Measurements from ENCODE around the gene PUDP.
"Not testable (repeated sequence)": the region's sequence is repeated elsewhere in the genome, so short reads cannot be mapped to it uniquely, and the experiment has no call there.

Gene PUDP

GRCh38 chrX:7052541-7052940 is 95.4 kb downstream of the PUDP start:
- Histone ChIP-seq H3K4me3 (ENCODE audit: low read length in 2 of 2) (no peak overlapping the region), H3K9me3 (ENCODE audit: control insufficient read depth in 2 of 2, low read length in 2 of 2) (no peaks in the 10 kb centered on the region), H3K4me1 (ENCODE audit: control insufficient read depth in 2 of 2, insufficient read depth in 2 of 2, low read length in 2 of 2) (peaks cover 11 to 14% of the 10 kb centered on the region in 2 donors), H3K36me3 (ENCODE audit: control insufficient read depth in 2 of 2, insufficient read depth in 2 of 2, low read length in 2 of 2) (peaks cover 9 to 11% of the 10 kb centered on the region in 2 donors), H3K27ac (ENCODE audit: low read depth in 2 of 2, low read length in 2 of 2) (no peak overlapping the region), H3K9ac (ENCODE audit: low read depth in 1 of 2, low read length in 2 of 2) (no peak overlapping the region), H3K27me3 (ENCODE audit: control insufficient read depth in 2 of 2, insufficient read depth in 2 of 2, low read length in 2 of 2) (no peaks in the 10 kb centered on the region)

GRCh38 chrX:7050271-7050670 is 97.7 kb downstream of the PUDP start:
- no peaks in the 10 kb centered on the region for H3K27me3 ChIP-seq (ENCODE audit: control insufficient read depth in 2 of 2, insufficient read depth in 2 of 2, low read length in 2 of 2)
- H3K9me3 ChIP-seq (ENCODE audit: control insufficient read depth in 2 of 2, low read length in 2 of 2), result no peaks in the 10 kb centered on the region
- no peak overlapping the region for H3K27ac ChIP-seq (ENCODE audit: low read depth in 2 of 2, low read length in 2 of 2)
- H3K36me3 ChIP-seq (ENCODE audit: control insufficient read depth in 2 of 2, insufficient read depth in 2 of 2, low read length in 2 of 2), result peaks cover 7 to 11% of the 10 kb centered on the region in 2 donors
- H3K4me1 ChIP-seq (ENCODE audit: control insufficient read depth in 2 of 2, insufficient read depth in 2 of 2, low read length in 2 of 2), result peaks cover 8 to 11% of the 10 kb centered on the region in 2 donors
- no peak overlapping the region for H3K4me3 ChIP-seq (ENCODE audit: low read length in 2 of 2)
- H3K9ac ChIP-seq (ENCODE audit: low read depth in 1 of 2, low read length in 2 of 2), result no peak overlapping the region

- peaks cover 7 to 10% of the 10 kb centered on the region in 2 donors for H3K36me3 ChIP-seq (ENCODE audit: control insufficient read depth in 2 of 2, insufficient read depth in 2 of 2, low read length in 2 of 2)
- H3K9me3 ChIP-seq (ENCODE audit: control insufficient read depth in 2 of 2, low read length in 2 of 2), result no peaks in the 10 kb centered on the region
- peaks cover 3 to 9% of the 10 kb centered on the region in 2 donors for H3K4me1 ChIP-seq (ENCODE audit: control insufficient read depth in 2 of 2, insufficient read depth in 2 of 2, low read length in 2 of 2)
- no peak overlapping the region for H3K27ac ChIP-seq (ENCODE audit: low read depth in 2 of 2, low read length in 2 of 2)
- H3K27me3 ChIP-seq (ENCODE audit: control insufficient read depth in 2 of 2, insufficient read depth in 2 of 2, low read length in 2 of 2), result no peaks in the 10 kb centered on the region
- H3K9ac ChIP-seq (ENCODE audit: low read depth in 1 of 2, low read length in 2 of 2), result no peak overlapping the region
- no peak overlapping the region for H3K4me3 ChIP-seq (ENCODE audit: low read length in 2 of 2)
These were observed 100.0 kb downstream of the PUDP start for GRCh38 chrX:7047951-7048350.

GRCh38 chrX:7045238-7045955 is 102.6 kb downstream of the PUDP start:
- H3K4me1 ChIP-seq (ENCODE audit: control insufficient read depth in 2 of 2, insufficient read depth in 2 of 2, low read length in 2 of 2), result peaks cover 3 to 9% of the 10 kb centered on the region in 2 donors
- no peak overlapping the region for H3K4me3 ChIP-seq (ENCODE audit: low read length in 2 of 2)
- no peak overlapping the region for H3K9ac ChIP-seq (ENCODE audit: low read depth in 1 of 2, low read length in 2 of 2)
- peaks cover 2 to 3% of the 10 kb centered on the region in 2 donors for H3K36me3 ChIP-seq (ENCODE audit: control insufficient read depth in 2 of 2, insufficient read depth in 2 of 2, low read length in 2 of 2)
- peak overlapping the region in 1 of 2 donors; percentile 32 for H3K27ac ChIP-seq (ENCODE audit: low read depth in 2 of 2, low read length in 2 of 2)
- no peaks in the 10 kb centered on the region for H3K27me3 ChIP-seq (ENCODE audit: control insufficient read depth in 2 of 2, insufficient read depth in 2 of 2, low read length in 2 of 2)
- H3K9me3 ChIP-seq (ENCODE audit: control insufficient read depth in 2 of 2, low read length in 2 of 2), result no peaks in the 10 kb centered on the region

- not testable (repeated sequence) for H3K4me1 ChIP-seq (ENCODE audit: control insufficient read depth in 2 of 2, insufficient read depth in 2 of 2, low read length in 2 of 2); H3K9me3 ChIP-seq (ENCODE audit: control insufficient read depth in 2 of 2, low read length in 2 of 2); H3K4me3 ChIP-seq (ENCODE audit: low read length in 2 of 2); H3K36me3 ChIP-seq (ENCODE audit: control insufficient read depth in 2 of 2, insufficient read depth in 2 of 2, low read length in 2 of 2); H3K27ac ChIP-seq (ENCODE audit: low read depth in 2 of 2, low read length in 2 of 2); H3K27me3 ChIP-seq (ENCODE audit: control insufficient read depth in 2 of 2, insufficient read depth in 2 of 2, low read length in 2 of 2); H3K9ac ChIP-seq (ENCODE audit: low read depth in 1 of 2, low read length in 2 of 2)
These were observed 104.0 kb downstream of the PUDP start for GRCh38 chrX:7043796-7044433.

- Histone ChIP-seq H3K27ac (ENCODE audit: low read depth in 2 of 2, low read length in 2 of 2) (no peak overlapping the region), H3K4me3 (ENCODE audit: low read length in 2 of 2) (no peak overlapping the region), H3K9ac (ENCODE audit: low read depth in 1 of 2, low read length in 2 of 2) (no peak overlapping the region), H3K27me3 (ENCODE audit: control insufficient read depth in 2 of 2, insufficient read depth in 2 of 2, low read length in 2 of 2) (no peaks in the 10 kb centered on the region), H3K36me3 (ENCODE audit: control insufficient read depth in 2 of 2, insufficient read depth in 2 of 2, low read length in 2 of 2) (no peaks in the 10 kb centered on the region), H3K9me3 (ENCODE audit: control insufficient read depth in 2 of 2, low read length in 2 of 2) (no peaks in the 10 kb centered on the region), H3K4me1 (ENCODE audit: control insufficient read depth in 2 of 2, insufficient read depth in 2 of 2, low read length in 2 of 2) (no peaks in the 10 kb centered on the region)
These were observed 119.7 kb downstream of the PUDP start for GRCh38 chrX:7028246-7028645.

- no peaks in the 10 kb centered on the region for H3K27me3 ChIP-seq (ENCODE audit: control insufficient read depth in 2 of 2, insufficient read depth in 2 of 2, low read length in 2 of 2)
- no peaks in the 10 kb centered on the region for H3K4me1 ChIP-seq (ENCODE audit: control insufficient read depth in 2 of 2, insufficient read depth in 2 of 2, low read length in 2 of 2)
- H3K4me3 ChIP-seq (ENCODE audit: low read length in 2 of 2), result no peak overlapping the region
- no peak overlapping the region for H3K27ac ChIP-seq (ENCODE audit: low read depth in 2 of 2, low read length in 2 of 2)
- H3K36me3 ChIP-seq (ENCODE audit: control insufficient read depth in 2 of 2, insufficient read depth in 2 of 2, low read length in 2 of 2), result no peaks in the 10 kb centered on the region
- H3K9me3 ChIP-seq (ENCODE audit: control insufficient read depth in 2 of 2, low read length in 2 of 2), result no peaks in the 10 kb centered on the region
- H3K9ac ChIP-seq (ENCODE audit: low read depth in 1 of 2, low read length in 2 of 2), result peak overlapping the region in 1 of 2 donors; percentile 3
These were observed 120.9 kb downstream of the PUDP start for GRCh38 chrX:7027071-7027470.

- H3K4me3 ChIP-seq (ENCODE audit: low read length in 2 of 2); H3K27me3 ChIP-seq (ENCODE audit: control insufficient read depth in 2 of 2, insufficient read depth in 2 of 2, low read length in 2 of 2); H3K36me3 ChIP-seq (ENCODE audit: control insufficient read depth in 2 of 2, insufficient read depth in 2 of 2, low read length in 2 of 2); H3K9ac ChIP-seq (ENCODE audit: low read depth in 1 of 2, low read length in 2 of 2); H3K27ac ChIP-seq (ENCODE audit: low read depth in 2 of 2, low read length in 2 of 2); H3K9me3 ChIP-seq (ENCODE audit: control insufficient read depth in 2 of 2, low read length in 2 of 2); H3K4me1 ChIP-seq (ENCODE audit: control insufficient read depth in 2 of 2, insufficient read depth in 2 of 2, low read length in 2 of 2): not testable (repeated sequence)
These were observed 121.6 kb downstream of the PUDP start for GRCh38 chrX:7026365-7026764.

- Histone ChIP-seq H3K27me3 (ENCODE audit: control insufficient read depth in 2 of 2, insufficient read depth in 2 of 2, low read length in 2 of 2) (no peaks in the 10 kb centered on the region), H3K4me3 (ENCODE audit: low read length in 2 of 2) (no peak overlapping the region), H3K9ac (ENCODE audit: low read depth in 1 of 2, low read length in 2 of 2) (no peak overlapping the region), H3K9me3 (ENCODE audit: control insufficient read depth in 2 of 2, low read length in 2 of 2) (no peaks in the 10 kb centered on the region), H3K27ac (ENCODE audit: low read depth in 2 of 2, low read length in 2 of 2) (no peak overlapping the region), H3K4me1 (ENCODE audit: control insufficient read depth in 2 of 2, insufficient read depth in 2 of 2, low read length in 2 of 2) (no peaks in the 10 kb centered on the region), H3K36me3 (ENCODE audit: control insufficient read depth in 2 of 2, insufficient read depth in 2 of 2, low read length in 2 of 2) (no peaks in the 10 kb centered on the region)
These were observed 122.5 kb downstream of the PUDP start for GRCh38 chrX:7025471-7025870.

- no peaks in the 10 kb centered on the region for H3K4me1 ChIP-seq (ENCODE audit: control insufficient read depth in 2 of 2, insufficient read depth in 2 of 2, low read length in 2 of 2)
- H3K9ac ChIP-seq (ENCODE audit: low read depth in 1 of 2, low read length in 2 of 2), result no peak overlapping the region
These were observed 123.1 kb downstream of the PUDP start for GRCh38 chrX:7024850-7025249.

More at GRCh38 chrX:7024850-7025249, 123.1 kb downstream of the PUDP start:
- H3K27ac ChIP-seq (ENCODE audit: low read depth in 2 of 2, low read length in 2 of 2), result no peak overlapping the region
- no peaks in the 10 kb centered on the region for H3K27me3 ChIP-seq (ENCODE audit: control insufficient read depth in 2 of 2, insufficient read depth in 2 of 2, low read length in 2 of 2)
- no peaks in the 10 kb centered on the region for H3K36me3 ChIP-seq (ENCODE audit: control insufficient read depth in 2 of 2, insufficient read depth in 2 of 2, low read length in 2 of 2)
- no peaks in the 10 kb centered on the region for H3K9me3 ChIP-seq (ENCODE audit: control insufficient read depth in 2 of 2, low read length in 2 of 2)
- H3K4me3 ChIP-seq (ENCODE audit: low read length in 2 of 2), result no peak overlapping the region
